ENCODE data around the gene GRIN1. TPM values are rescaled to one million over a fixed set of nuclear protein-coding genes. Genes with fewer than 3 reads are reported as not detected.

GRIN1 gene
- total RNA-seq, 1 donor from 2014 or later: 0.53 TPM

DNA sequence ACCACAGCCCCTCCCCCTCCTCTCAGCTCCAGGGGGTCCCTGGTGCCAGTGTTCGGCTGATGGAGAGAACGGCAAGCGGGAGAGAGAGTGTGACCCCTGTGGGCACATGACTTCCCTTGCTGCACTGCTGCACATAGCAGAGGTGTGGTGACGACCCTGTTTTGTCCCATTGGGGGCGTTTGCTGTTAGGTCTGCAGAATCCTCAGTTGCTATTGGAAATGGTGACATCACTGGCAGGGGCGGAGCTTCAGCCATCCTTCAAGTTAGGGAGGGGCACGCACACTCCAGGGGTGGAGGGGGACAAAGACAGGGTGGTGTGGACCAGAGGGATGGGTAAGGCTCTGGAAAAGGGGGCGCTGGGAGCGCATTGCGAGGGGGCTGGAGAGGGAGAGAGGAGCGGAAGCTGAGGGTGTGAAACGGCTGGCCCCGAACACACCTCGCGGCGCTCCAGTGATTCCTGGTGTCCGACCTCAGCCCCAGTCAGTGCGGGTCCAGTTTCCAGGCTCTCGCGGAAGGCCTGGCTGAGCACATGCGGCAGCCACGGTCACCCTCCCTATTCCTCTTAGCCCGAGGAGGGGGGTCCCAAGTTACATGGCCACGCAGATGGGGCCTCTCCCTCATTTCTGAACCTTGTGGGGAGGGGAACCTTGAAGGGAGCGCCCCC lies 764 bp upstream of the GRIN1 start:
- no peak overlapping the region for H3K4me3 ChIP-seq (ENCODE audit: low read depth, low read length)
- no peak for FAIRE-seq
- H3K36me3 ChIP-seq (ENCODE audit: control insufficient read depth, insufficient read depth, low read length): no peaks in the 10 kb centered on the region
- H3K27me3 ChIP-seq (ENCODE audit: control insufficient read depth, insufficient read depth, low read length): peaks cover 25% of the 10 kb centered on the region
- TF ChIP-seq, protein P1, sequence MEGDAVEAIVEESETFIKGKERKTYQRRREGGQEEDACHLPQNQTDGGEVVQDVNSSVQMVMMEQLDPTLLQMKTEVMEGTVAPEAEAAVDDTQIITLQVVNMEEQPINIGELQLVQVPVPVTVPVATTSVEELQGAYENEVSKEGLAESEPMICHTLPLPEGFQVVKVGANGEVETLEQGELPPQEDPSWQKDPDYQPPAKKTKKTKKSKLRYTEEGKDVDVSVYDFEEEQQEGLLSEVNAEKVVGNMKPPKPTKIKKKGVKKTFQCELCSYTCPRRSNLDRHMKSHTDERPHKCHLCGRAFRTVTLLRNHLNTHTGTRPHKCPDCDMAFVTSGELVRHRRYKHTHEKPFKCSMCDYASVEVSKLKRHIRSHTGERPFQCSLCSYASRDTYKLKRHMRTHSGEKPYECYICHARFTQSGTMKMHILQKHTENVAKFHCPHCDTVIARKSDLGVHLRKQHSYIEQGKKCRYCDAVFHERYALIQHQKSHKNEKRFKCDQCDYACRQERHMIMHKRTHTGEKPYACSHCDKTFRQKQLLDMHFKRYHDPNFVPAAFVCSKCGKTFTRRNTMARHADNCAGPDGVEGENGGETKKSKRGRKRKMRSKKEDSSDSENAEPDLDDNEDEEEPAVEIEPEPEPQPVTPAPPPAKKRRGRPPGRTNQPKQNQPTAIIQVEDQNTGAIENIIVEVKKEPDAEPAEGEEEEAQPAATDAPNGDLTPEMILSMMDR (IDR thresholded peaks at IDR 0.05; ENCODE audit: insufficient read depth, low read length, severe bottlenecking): no peak
- DNase-seq (ENCODE audit: low read depth): no peak

- Histone ChIP-seq H3K27me3 (ENCODE audit: control insufficient read depth, insufficient read depth, low read length) (peaks cover 27% of the 10 kb centered on the region), H3K4me3 (ENCODE audit: low read depth, low read length) (no peak overlapping the region), H3K36me3 (ENCODE audit: control insufficient read depth, insufficient read depth, low read length) (no peaks in the 10 kb centered on the region)
- FAIRE-seq (no peak), DNase-seq (ENCODE audit: low read depth) (no peak)
- TF ChIP-seq, protein P1 (IDR thresholded peaks at IDR 0.05; ENCODE audit: insufficient read depth, low read length, severe bottlenecking): no peak
These were observed 655 bp downstream of the GRIN1 start for GRCh38 chr9:137139468-137140150.

- FAIRE-seq (peak; percentile 75), DNase-seq (ENCODE audit: low read depth) (no peak)
- TF ChIP-seq, protein P1 (IDR thresholded peaks at IDR 0.05; ENCODE audit: insufficient read depth, low read length, severe bottlenecking): no peak
- Histone ChIP-seq H3K27me3 (ENCODE audit: control insufficient read depth, insufficient read depth, low read length) (peaks cover 27% of the 10 kb centered on the region), H3K4me3 (ENCODE audit: low read depth, low read length) (no peak overlapping the region), H3K36me3 (ENCODE audit: control insufficient read depth, insufficient read depth, low read length) (no peaks in the 10 kb centered on the region)
These were observed 1.4 kb downstream of the GRIN1 start for GRCh38 chr9:137140151-137141012.

- no peak for DNase-seq (ENCODE audit: low read depth)
- no peak for FAIRE-seq
- Histone ChIP-seq H3K27me3 (ENCODE audit: control insufficient read depth, insufficient read depth, low read length) (peaks cover 27% of the 10 kb centered on the region), H3K4me3 (ENCODE audit: low read depth, low read length) (no peak overlapping the region), H3K36me3 (ENCODE audit: control insufficient read depth, insufficient read depth, low read length) (no peaks in the 10 kb centered on the region)
- TF ChIP-seq, protein P1 (IDR thresholded peaks at IDR 0.05; ENCODE audit: insufficient read depth, low read length, severe bottlenecking): no peak
These were observed 2.3 kb downstream of the GRIN1 start for GRCh38 chr9:137141050-137141810.
